ENCODE results near the gene CYTH3. TPM values are rescaled to one million over a fixed set of nuclear protein-coding genes. Genes with fewer than 3 reads are reported as not detected.

The CYTH3 gene
- total and polyA plus RNA-seq, 9 of the 15 experiments (the other 6 are each of a cell fraction or from before 2014, with no cell fraction given), result 0.25 to 15.2 (median 11.4) TPM

DNA sequence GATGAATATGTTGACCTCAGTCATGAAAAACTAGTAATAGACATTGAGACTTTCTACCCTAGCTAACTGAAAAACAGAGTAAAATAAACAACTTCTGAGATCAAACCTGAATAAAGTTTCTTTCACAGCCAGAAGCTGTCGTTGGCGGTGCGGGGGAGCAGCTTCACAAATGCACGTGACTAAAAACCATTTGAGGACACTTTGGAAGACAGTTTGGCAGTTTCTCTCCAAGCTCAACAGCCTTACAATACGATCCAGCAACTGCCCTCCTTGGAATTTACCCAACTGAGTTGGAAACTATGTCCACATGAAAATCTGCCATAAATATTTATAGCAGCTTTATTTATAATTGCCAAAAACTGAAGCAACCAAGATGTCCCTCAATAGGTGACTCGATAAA lies 63.1 kb downstream of the CYTH3 start (continued):
- TF ChIP-seq, protein P1, sequence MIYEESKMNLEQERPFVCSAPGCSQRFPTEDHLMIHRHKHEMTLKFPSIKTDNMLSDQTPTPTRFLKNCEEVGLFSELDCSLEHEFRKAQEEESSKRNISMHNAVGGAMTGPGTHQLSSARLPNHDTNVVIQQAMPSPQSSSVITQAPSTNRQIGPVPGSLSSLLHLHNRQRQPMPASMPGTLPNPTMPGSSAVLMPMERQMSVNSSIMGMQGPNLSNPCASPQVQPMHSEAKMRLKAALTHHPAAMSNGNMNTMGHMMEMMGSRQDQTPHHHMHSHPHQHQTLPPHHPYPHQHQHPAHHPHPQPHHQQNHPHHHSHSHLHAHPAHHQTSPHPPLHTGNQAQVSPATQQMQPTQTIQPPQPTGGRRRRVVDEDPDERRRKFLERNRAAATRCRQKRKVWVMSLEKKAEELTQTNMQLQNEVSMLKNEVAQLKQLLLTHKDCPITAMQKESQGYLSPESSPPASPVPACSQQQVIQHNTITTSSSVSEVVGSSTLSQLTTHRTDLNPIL (CRISPR knock-in tag; IDR thresholded peaks at IDR 0.05), result no peak
- no peak for TF ChIP-seq EP300 (IDR thresholded peaks at IDR 0.05; ENCODE audit: low read length)
- TF ChIP-seq RAD51 (IDR thresholded peaks at IDR 0.05; ENCODE audit: borderline replicate concordance, low read depth), result peak; percentile 26; the same call in 1 of the 2 replicates
- no peak for TF ChIP-seq ERF (CRISPR knock-in tag; IDR thresholded peaks at IDR 0.05)
- 0 out of 2 replicates have a peak, but pooled peaks have one; percentile 28 for TF ChIP-seq EGR1 (conservative IDR thresholded peaks at IDR 0.05)

DNA sequence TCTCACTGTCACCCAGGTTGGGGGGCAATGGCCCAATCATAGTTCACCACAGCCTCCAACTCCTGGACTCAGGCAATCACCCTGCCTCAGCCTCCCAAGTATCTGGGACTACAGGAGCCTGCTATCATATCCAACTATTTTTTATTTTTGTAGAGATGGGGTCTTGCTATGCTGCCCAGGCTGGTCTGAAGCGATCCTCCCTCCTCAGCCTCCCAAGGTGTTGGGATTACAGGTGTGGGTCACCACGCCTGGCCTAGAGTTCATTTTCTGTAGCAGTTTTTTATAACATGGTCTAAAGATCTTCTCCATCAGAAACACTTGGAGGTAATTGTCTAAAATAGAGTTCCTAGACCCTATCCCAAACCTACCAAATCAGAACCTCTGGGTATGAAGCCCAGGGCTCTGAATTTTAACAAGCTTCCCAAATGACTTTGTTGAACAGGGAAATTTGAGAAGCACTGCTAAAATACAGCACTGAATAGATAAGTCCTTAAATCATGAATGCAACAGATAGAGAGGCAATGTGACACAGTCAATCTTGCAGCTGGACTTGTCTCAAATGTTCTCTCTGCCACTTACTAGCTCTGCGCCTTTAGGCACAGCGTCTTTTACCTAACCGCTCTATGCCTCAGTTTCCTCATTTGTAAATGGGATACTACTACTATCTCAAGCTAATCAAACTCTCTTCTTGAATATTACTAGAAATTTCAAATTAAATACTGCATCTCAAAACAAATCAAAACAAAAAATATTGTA lies 63.7 kb downstream of the CYTH3 start:
- in situ Hi-C loops (cut with MboI), result no loop called here
- Histone ChIP-seq H3K9ac (ENCODE audit: insufficient read depth in 1 of 2, low read depth in 2 of 2, low read length in 2 of 2) (no peak overlapping the region), H3K9me1 (ENCODE audit: control insufficient read depth, insufficient read depth, low read length) (no peaks in the 10 kb centered on the region), H3K27me3 (ENCODE audit: control insufficient read depth in 2 of 2, insufficient read depth in 2 of 2, low read length in 2 of 2) (no peaks in the 10 kb centered on the region), H3K4me3 (no peak overlapping the region), H3K27ac (ENCODE audit: extremely low read depth, low read depth, low read length) (no peak overlapping the region), H3K9me3 (replicated peaks; ENCODE audit: control insufficient read depth, insufficient read depth, low read depth, low read length) (no peaks in the 10 kb centered on the region), H2AFZ (ENCODE audit: low read depth, low read length) (no peak overlapping the region), H4K20me1 (replicated peaks; ENCODE audit: control insufficient read depth, insufficient read depth, low read length) (peaks cover 10% of the 10 kb centered on the region; the same call in 1 of the 2 replicates), H3K79me2 (ENCODE audit: control insufficient read depth, insufficient read depth, low read length) (peaks cover 22% of the 10 kb centered on the region; the same call in 1 of the 3 replicates), H3K4me2 (ENCODE audit: insufficient read depth, low read length) (no peak overlapping the region), H3K4me1 (replicated peaks in 1 of 2; ENCODE audit: control insufficient read depth in 2 of 2, insufficient read depth in 2 of 2, low read length in 2 of 2) (peaks cover 5 to 9% of the 10 kb centered on the region in 2 experiments; a peak in 3 of 5 replicates), H3K36me3 (ENCODE audit: control insufficient read depth, insufficient read depth, low read length) (no peaks in the 10 kb centered on the region)
- ChIA-PET CTCF (ENCODE audit: low intra/inter-chr PET ratio) (no interaction called here), POLR2A (interaction anchor here (0.6 to 1.3 kb wide), 3 partner anchors 10 to 27 kb away, joined by 3 to 4 read pairs (median 4); no protein-coding TSS in a partner anchor)
- intact Hi-C loops (cut with micrococcal nuclease), result no loop called here
- TF ChIP-seq ZNF121 (CRISPR knock-in tag; conservative IDR thresholded peaks at IDR 0.05), result peak; percentile 85
- TF ChIP-seq, protein P2, sequence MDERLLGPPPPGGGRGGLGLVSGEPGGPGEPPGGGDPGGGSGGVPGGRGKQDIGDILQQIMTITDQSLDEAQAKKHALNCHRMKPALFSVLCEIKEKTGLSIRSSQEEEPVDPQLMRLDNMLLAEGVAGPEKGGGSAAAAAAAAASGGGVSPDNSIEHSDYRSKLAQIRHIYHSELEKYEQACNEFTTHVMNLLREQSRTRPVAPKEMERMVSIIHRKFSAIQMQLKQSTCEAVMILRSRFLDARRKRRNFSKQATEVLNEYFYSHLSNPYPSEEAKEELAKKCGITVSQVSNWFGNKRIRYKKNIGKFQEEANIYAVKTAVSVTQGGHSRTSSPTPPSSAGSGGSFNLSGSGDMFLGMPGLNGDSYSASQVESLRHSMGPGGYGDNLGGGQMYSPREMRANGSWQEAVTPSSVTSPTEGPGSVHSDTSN (CRISPR knock-in tag; IDR thresholded peaks at IDR 0.05; ENCODE audit: low read depth), result no peak
- TF ChIP-seq, protein P2 (tag; conservative IDR thresholded peaks at IDR 0.05; ENCODE audit: low read depth), result 0 out of 2 replicates have a peak, but pooled peaks have one; percentile 14
- TF ChIP-seq FOXA3 (CRISPR knock-in tag; conservative IDR thresholded peaks at IDR 0.05 in 1 of 2, IDR thresholded peaks at IDR 0.05 in 1 of 2), result no peak
- no peak for TF ChIP-seq CAMTA2 (CRISPR knock-in tag; conservative IDR thresholded peaks at IDR 0.05)
- peak; percentile 42 for TF ChIP-seq RBM25 (IDR thresholded peaks at IDR 0.05; ENCODE audit: low read depth, low read length, severe bottlenecking)
- 86% methylated on average over 5 of the region's 5 CpGs for WGBS (ENCODE audit: insufficient coverage, low coverage, missing lambda C conversion rate)
- BruUV-seq (replicated peaks), result no TSS peak
- DNase-seq (ENCODE audit: extremely low read depth in 1 of 4, low spot score in 3 of 4) (no peak), FAIRE-seq (no peak), ATAC-seq (no peak)

Measured in K562 (cell line).